WTC11 (cell line): ENCODE results near the gene SEMA3F. TPM values are rescaled to one million over a fixed set of nuclear protein-coding genes. Genes with fewer than 3 reads are reported as not detected.

Experiments used
- ATAC-seq: fragments of 200-7000 bp; cut with Tn5 transposase; 2 replicates; pipeline ENCODE4 v1.10.0; 2021; ENCODE audit warnings: mild to moderate bottlenecking, moderate library complexity
- CTCF ChIA-PET: fragments of 300-600 bp; sonication (Branson Sonifier 250); formaldehyde crosslinking; loops from one replicate; lab custom pipeline; 2021; ENCODE audit warnings: antibody characterized with exemption; lab: Charles Lee
- POLR2A ChIA-PET: fragments of 350-600 bp; sonication (Branson Sonifier 250); formaldehyde crosslinking; loops from one replicate; lab custom pipeline; 2021; ENCODE audit warnings: antibody characterized with exemption; lab: Charles Lee
- DNase-seq: peaks from one replicate; pipeline ENCODE4 v3.0.0; 2021; ENCODE audit warnings: low spot score
- H3K27ac Mint-ChIP-seq: 2 replicates; pipeline ENCODE4 v1.8.0; 2021; ENCODE audit warnings: mixed read lengths
- H3K27me3 Mint-ChIP-seq: 2 replicates; pipeline ENCODE4 v1.8.0; 2021; ENCODE audit warnings: low read depth, mild to moderate bottlenecking, moderate library complexity, mixed read lengths
- H3K36me3 Mint-ChIP-seq: 2 replicates; pipeline ENCODE4 v1.8.0; 2021; ENCODE audit warnings: mixed read lengths
- H3K4me1 Mint-ChIP-seq: 2 replicates; pipeline ENCODE4 v1.8.0; 2022; ENCODE audit warnings: mixed read lengths
- H3K4me3 Mint-ChIP-seq: 2 replicates; pipeline ENCODE4 v1.8.0; 2021; ENCODE audit warnings: mild to moderate bottlenecking, moderate library complexity, mixed read lengths
- H3K9me3 Mint-ChIP-seq: 2 replicates; pipeline ENCODE4 v1.8.0; 2021; ENCODE audit warnings: mixed read lengths
- FOXP1 ChIP-seq: sonication (generic); formaldehyde crosslinking; IDR thresholded peaks from 2 replicates; pipeline ENCODE4 v1.8.0; 2022; ENCODE audit warnings: missing genetic modification reagents, mild to moderate bottlenecking, moderate library complexity, borderline replicate concordance
- HMGA2 ChIP-seq: fragments of 250-450 bp; sonication (Bioruptor Pico); IDR thresholded peaks from 2 replicates; pipeline ENCODE4 v1.4.0; 2021; ENCODE audit warnings: mild to moderate bottlenecking, moderate library complexity
- SP1 ChIP-seq: sonication (generic); formaldehyde crosslinking; conservative IDR thresholded peaks from 2 replicates; pipeline ENCODE4 v1.8.1; 2022; ENCODE audit warnings: missing genetic modification reagents
- total RNA-seq: library from RNA; stranded (reverse); gene quantifications from 3 replicates; pipeline ENCODE4 v1.2.3, GENCODE V29; 2021
- TF ChIP-seq, protein P1 (sequence below): sonication (generic); formaldehyde crosslinking; IDR thresholded peaks from 2 replicates; pipeline ENCODE4 v1.8.1; 2022; ENCODE audit warnings: missing genetic modification reagents, borderline replicate concordance
- TF ChIP-seq, protein P2 (sequence below): sonication (generic); formaldehyde crosslinking; IDR thresholded peaks from 2 replicates; pipeline ENCODE4 v1.8.1; 2022; ENCODE audit warnings: mild to moderate bottlenecking, moderate library complexity, missing genetic modification reagents
- TF ChIP-seq, protein P3 (sequence below): fragments of 250-450 bp; sonication (Bioruptor Pico); IDR thresholded peaks from 2 replicates; pipeline ENCODE4 v2.1.2; 2022; ENCODE audit warnings: mild to moderate bottlenecking, moderate library complexity
- TF ChIP-seq, protein P4 (sequence below): sonication (generic); formaldehyde crosslinking; IDR thresholded peaks from 2 replicates; pipeline ENCODE4 v1.8.0; 2022; ENCODE audit warnings: mild to moderate bottlenecking, missing genetic modification reagents
- TF ChIP-seq, protein P5 (sequence below): sonication (generic); formaldehyde crosslinking; IDR thresholded peaks from 2 replicates; pipeline ENCODE4 v1.8.0; 2022; ENCODE audit warnings: mild to moderate bottlenecking, missing genetic modification reagents
- TF ChIP-seq, protein P6 (sequence below): fragments of 250-450 bp; sonication (Bioruptor Pico); IDR thresholded peaks from 2 replicates; pipeline ENCODE4 v1.9.0; 2021; ENCODE audit warnings: mild to moderate bottlenecking, borderline replicate concordance
- TF ChIP-seq, protein P7 (sequence below): sonication (generic); formaldehyde crosslinking; IDR thresholded peaks from 2 replicates; pipeline ENCODE4 v1.8.1; 2023; ENCODE audit warnings: mild to moderate bottlenecking, moderate library complexity, missing genetic modification reagents

Gene SEMA3F
- total RNA-seq, 1 experiment from 2014 or later, result 49.0 TPM

DNA sequence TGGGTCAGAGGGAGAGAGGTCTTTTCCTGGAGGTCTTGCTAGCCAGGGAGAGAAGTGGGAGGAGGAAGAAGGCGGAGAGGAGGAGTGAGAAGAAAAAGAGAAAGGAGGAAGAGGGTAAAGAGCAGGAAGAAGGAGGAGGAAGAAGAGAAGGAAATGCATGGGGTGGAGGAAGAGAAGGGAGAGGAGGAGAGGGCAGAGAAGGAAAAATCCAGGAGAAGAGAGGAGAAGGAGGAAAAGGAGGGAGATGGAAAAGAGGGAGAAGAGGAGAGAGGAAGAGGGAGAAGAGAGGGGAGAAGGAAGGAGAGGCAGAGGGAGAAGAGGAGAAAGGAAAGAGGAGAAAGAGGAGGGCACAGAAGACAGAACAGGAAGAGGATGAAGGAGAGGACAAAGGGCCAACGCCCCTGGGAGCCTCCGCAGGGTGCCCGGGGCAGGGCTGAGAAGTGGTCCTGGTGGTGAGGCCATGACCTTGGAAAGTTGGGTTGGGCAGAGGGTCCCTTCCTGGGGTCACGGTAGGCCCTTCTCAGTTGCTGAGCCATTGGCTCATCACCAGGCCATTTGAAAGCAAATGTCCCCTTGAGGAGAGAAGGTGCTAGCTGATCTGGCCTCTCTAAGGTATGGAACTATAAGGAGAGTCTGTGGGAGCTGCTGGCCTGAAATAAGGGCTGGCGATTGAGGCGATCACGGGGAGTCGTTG is 1.2 kb upstream of the SEMA3F start:
- no peak for DNase-seq
- TF ChIP-seq, protein P1, sequence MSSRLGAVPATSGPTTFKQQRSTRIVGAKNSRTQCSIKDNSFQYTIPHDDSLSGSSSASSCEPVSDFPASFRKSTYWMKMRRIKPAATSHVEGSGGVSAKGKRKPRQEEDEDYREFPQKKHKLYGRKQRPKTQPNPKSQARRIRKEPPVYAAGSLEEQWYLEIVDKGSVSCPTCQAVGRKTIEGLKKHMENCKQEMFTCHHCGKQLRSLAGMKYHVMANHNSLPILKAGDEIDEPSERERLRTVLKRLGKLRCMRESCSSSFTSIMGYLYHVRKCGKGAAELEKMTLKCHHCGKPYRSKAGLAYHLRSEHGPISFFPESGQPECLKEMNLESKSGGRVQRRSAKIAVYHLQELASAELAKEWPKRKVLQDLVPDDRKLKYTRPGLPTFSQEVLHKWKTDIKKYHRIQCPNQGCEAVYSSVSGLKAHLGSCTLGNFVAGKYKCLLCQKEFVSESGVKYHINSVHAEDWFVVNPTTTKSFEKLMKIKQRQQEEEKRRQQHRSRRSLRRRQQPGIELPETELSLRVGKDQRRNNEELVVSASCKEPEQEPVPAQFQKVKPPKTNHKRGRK (CRISPR knock-in tag), result peak; percentile 88; the same call in 1 of the 2 replicates
- 0 out of 2 replicates have a peak, but pooled peaks have one; percentile 42 for TF ChIP-seq SP1 (CRISPR knock-in tag)
- TF ChIP-seq, protein P2, sequence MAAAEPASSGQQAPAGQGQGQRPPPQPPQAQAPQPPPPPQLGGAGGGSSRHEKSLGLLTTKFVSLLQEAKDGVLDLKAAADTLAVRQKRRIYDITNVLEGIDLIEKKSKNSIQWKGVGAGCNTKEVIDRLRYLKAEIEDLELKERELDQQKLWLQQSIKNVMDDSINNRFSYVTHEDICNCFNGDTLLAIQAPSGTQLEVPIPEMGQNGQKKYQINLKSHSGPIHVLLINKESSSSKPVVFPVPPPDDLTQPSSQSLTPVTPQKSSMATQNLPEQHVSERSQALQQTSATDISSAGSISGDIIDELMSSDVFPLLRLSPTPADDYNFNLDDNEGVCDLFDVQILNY (CRISPR knock-in tag), result no peak
- H3K4me1 Mint-ChIP-seq, result peaks cover 64% of the 10 kb centered on the region
- H3K4me3 Mint-ChIP-seq, result peak overlapping the region; percentile 73
- POLR2A ChIA-PET, result no interaction called here
- ATAC-seq, result no peak
- no peak overlapping the region; the same call in 1 of the 2 replicates for H3K27ac Mint-ChIP-seq
- CTCF ChIA-PET, result interaction anchor here (1.0 to 2.0 kb wide), 5 partner anchors 28 to 41 kb away, joined by 3 to 7 read pairs (median 4); no protein-coding TSS in a partner anchor
- H3K9me3 Mint-ChIP-seq, result no peaks in the 10 kb centered on the region
- H3K36me3 Mint-ChIP-seq, result no peaks in the 10 kb centered on the region
- peaks cover 26% of the 10 kb centered on the region for H3K27me3 Mint-ChIP-seq

DNA sequence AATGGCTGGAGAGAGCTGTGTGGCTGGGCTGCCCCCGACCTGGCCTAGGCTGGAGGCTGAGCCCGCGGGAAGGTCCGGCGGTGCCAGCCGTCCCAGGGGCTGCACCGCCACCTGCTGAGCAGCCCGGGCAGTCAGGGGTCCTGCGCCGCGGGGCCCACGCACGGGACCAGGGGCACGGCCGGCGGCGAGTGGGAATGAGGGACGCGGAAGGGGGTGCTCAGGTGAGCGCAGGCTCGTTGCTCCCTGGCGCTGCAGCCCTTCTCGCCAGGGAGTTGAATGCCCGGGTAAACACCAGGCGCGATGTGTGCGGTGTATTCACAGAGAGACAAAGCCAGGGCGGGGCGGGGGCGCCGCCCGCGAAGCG is 666 bp upstream of the SEMA3F start:
- Mint-ChIP-seq H3K9me3 (no peaks in the 10 kb centered on the region), H3K36me3 (peaks cover under 1% of the 10 kb centered on the region; the same call in 1 of the 2 replicates), H3K4me1 (peaks cover 67% of the 10 kb centered on the region), H3K27me3 (peaks cover 26% of the 10 kb centered on the region), H3K27ac (no peak overlapping the region; the same call in 1 of the 2 replicates), H3K4me3 (peak overlapping the region; percentile 73)
- peak; percentile 7 for ATAC-seq
- TF ChIP-seq, protein P3, sequence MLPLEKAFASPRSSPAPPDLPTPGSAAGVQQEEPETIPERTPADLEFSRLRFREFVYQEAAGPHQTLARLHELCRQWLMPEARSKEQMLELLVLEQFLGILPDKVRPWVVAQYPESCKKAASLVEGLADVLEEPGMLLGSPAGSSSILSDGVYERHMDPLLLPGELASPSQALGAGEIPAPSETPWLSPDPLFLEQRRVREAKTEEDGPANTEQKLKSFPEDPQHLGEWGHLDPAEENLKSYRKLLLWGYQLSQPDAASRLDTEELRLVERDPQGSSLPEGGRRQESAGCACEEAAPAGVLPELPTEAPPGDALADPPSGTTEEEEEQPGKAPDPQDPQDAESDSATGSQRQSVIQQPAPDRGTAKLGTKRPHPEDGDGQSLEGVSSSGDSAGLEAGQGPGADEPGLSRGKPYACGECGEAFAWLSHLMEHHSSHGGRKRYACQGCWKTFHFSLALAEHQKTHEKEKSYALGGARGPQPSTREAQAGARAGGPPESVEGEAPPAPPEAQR (CRISPR knock-in tag), result no peak
- TF ChIP-seq, protein P4, sequence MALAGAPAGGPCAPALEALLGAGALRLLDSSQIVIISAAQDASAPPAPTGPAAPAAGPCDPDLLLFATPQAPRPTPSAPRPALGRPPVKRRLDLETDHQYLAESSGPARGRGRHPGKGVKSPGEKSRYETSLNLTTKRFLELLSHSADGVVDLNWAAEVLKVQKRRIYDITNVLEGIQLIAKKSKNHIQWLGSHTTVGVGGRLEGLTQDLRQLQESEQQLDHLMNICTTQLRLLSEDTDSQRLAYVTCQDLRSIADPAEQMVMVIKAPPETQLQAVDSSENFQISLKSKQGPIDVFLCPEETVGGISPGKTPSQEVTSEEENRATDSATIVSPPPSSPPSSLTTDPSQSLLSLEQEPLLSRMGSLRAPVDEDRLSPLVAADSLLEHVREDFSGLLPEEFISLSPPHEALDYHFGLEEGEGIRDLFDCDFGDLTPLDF (CRISPR knock-in tag), result no peak
- TF ChIP-seq HMGA2 (no peak), FOXP1 (0 out of 2 replicates have a peak, but pooled peaks have one; percentile 30)
- TF ChIP-seq, protein P5, sequence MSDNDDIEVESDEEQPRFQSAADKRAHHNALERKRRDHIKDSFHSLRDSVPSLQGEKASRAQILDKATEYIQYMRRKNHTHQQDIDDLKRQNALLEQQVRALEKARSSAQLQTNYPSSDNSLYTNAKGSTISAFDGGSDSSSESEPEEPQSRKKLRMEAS (CRISPR knock-in tag), result no peak
- TF ChIP-seq, protein P6, sequence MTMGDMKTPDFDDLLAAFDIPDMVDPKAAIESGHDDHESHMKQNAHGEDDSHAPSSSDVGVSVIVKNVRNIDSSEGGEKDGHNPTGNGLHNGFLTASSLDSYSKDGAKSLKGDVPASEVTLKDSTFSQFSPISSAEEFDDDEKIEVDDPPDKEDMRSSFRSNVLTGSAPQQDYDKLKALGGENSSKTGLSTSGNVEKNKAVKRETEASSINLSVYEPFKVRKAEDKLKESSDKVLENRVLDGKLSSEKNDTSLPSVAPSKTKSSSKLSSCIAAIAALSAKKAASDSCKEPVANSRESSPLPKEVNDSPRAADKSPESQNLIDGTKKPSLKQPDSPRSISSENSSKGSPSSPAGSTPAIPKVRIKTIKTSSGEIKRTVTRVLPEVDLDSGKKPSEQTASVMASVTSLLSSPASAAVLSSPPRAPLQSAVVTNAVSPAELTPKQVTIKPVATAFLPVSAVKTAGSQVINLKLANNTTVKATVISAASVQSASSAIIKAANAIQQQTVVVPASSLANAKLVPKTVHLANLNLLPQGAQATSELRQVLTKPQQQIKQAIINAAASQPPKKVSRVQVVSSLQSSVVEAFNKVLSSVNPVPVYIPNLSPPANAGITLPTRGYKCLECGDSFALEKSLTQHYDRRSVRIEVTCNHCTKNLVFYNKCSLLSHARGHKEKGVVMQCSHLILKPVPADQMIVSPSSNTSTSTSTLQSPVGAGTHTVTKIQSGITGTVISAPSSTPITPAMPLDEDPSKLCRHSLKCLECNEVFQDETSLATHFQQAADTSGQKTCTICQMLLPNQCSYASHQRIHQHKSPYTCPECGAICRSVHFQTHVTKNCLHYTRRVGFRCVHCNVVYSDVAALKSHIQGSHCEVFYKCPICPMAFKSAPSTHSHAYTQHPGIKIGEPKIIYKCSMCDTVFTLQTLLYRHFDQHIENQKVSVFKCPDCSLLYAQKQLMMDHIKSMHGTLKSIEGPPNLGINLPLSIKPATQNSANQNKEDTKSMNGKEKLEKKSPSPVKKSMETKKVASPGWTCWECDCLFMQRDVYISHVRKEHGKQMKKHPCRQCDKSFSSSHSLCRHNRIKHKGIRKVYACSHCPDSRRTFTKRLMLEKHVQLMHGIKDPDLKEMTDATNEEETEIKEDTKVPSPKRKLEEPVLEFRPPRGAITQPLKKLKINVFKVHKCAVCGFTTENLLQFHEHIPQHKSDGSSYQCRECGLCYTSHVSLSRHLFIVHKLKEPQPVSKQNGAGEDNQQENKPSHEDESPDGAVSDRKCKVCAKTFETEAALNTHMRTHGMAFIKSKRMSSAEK (CRISPR knock-in tag), result no peak
- TF ChIP-seq, protein P7, sequence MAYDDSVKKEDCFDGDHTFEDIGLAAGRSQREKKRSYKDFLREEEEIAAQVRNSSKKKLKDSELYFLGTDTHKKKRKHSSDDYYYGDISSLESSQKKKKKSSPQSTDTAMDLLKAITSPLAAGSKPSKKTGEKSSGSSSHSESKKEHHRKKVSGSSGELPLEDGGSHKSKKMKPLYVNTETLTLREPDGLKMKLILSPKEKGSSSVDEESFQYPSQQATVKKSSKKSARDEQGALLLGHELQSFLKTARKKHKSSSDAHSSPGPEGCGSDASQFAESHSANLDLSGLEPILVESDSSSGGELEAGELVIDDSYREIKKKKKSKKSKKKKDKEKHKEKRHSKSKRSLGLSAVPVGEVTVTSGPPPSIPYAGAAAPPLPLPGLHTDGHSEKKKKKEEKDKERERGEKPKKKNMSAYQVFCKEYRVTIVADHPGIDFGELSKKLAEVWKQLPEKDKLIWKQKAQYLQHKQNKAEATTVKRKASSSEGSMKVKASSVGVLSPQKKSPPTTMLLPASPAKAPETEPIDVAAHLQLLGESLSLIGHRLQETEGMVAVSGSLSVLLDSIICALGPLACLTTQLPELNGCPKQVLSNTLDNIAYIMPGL (CRISPR knock-in tag), result peak; percentile 22; the same call in 1 of the 2 replicates
- POLR2A ChIA-PET, result no interaction called here
- CTCF ChIA-PET, result interaction anchor here (1.0 to 2.0 kb wide), 4 partner anchors 29 to 40 kb away, joined by 3 to 7 read pairs (median 4); no protein-coding TSS in a partner anchor
- no peak for DNase-seq
